ENCODE measurements around the gene SPINK9. TPM values are rescaled to one million over a fixed set of nuclear protein-coding genes. Genes with fewer than 3 reads are reported as not detected.
"Not testable (repeated sequence)": the region's sequence is repeated elsewhere in the genome, so short reads cannot be mapped to it uniquely, and the experiment has no call there.

Gene SPINK9
- total and polyA plus RNA-seq, 2 experiments from 2014 or later, result not detected

DNA sequence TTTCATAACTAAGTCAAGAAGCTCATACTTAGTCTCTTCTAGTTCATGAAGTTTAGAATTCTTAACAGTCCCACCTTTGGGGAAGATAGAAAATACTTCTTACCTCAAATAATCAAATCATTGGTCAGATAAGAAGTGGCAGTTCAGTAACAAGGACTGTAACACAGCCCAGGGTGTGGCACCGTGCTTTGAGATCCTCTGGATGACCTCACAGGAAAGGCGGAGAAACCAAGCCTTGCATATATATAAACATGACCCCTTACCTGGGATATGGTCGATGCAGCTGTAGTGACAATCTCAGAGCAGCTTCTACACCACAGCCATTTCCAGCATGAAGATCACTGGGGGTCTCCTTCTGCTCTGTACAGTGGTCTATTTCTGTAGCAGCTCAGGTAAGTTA lies 23.2 kb upstream of the SPINK9 start, which contains the start of gene SPINK7:
Gene SPINK7 (plus strand): TSS at position 271 of the 400 bp plus-strand sequence. CDS start 61 bp downstream, at position 332.
- H3K9me3 ChIP-seq (ENCODE audit: low read depth), result no peaks in the 10 kb centered on the region
- no peak for TF ChIP-seq EZH2 (IDR thresholded peaks at IDR 0.05; ENCODE audit: borderline replicate concordance)
- TF ChIP-seq CTCF (IDR thresholded peaks at IDR 0.05; ENCODE audit: poor library complexity), result no peak
- no peak for TF ChIP-seq EZH2phosphoT487 (IDR thresholded peaks at IDR 0.05; ENCODE audit: low read depth, severe bottlenecking, unreplicated experiment)
- no peaks in the 10 kb centered on the region for H3K27me3 ChIP-seq
- H3K4me1 ChIP-seq (ENCODE audit: insufficient read depth), result no peaks in the 10 kb centered on the region
- no peak for DNase-seq (ENCODE audit: low spot score)
- no peaks in the 10 kb centered on the region for H4K20me1 ChIP-seq (ENCODE audit: insufficient read depth, poor library complexity, severe bottlenecking)
- no peak within 1 kb of the TSS for H3K4me2 ChIP-seq
- H3K36me3 ChIP-seq (replicated peaks; ENCODE audit: insufficient read depth, low read depth), result no peaks in the 10 kb centered on the region
- no peaks in the 10 kb centered on the region for H3K9me2 ChIP-seq (replicated peaks; ENCODE audit: insufficient read depth)
- 67% methylated on average over 3 of the region's 3 CpGs for WGBS (ENCODE audit: low lambda C conversion rate, missing lambda C conversion rate)
- no peak within 1 kb of the TSS for H3K4me3 ChIP-seq
- H2AFZ ChIP-seq, result no peak within 1 kb of the TSS
- no peaks in the 10 kb centered on the region for H3K79me2 ChIP-seq
- H3K27ac ChIP-seq, result no peak within 1 kb of the TSS

DNA sequence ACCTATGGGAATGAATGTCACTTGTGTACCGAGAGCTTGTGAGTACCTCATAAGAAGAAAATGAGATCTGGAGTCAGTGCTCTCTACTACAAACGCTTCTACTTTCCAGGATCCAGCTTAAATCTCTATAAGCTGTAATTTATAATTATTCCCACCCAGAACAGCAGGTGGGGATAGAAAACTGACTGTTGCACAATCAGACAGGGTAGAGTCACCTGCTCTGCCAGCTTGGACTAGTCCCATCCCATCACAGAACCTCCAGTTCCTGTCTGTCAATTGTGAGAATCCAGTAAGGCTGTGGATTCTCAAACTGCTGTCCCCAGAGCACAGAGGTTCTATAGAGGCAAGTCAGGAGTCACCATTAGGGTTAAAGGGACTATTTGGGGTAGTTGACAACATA lies 21.2 kb upstream of the SPINK9 start:
- no peak overlapping the region for H2AFZ ChIP-seq
- TF ChIP-seq EZH2phosphoT487 (IDR thresholded peaks at IDR 0.05; ENCODE audit: low read depth, severe bottlenecking, unreplicated experiment) (no peak), EZH2 (IDR thresholded peaks at IDR 0.05; ENCODE audit: borderline replicate concordance) (no peak), CTCF (IDR thresholded peaks at IDR 0.05; ENCODE audit: poor library complexity) (no peak)

DNA sequence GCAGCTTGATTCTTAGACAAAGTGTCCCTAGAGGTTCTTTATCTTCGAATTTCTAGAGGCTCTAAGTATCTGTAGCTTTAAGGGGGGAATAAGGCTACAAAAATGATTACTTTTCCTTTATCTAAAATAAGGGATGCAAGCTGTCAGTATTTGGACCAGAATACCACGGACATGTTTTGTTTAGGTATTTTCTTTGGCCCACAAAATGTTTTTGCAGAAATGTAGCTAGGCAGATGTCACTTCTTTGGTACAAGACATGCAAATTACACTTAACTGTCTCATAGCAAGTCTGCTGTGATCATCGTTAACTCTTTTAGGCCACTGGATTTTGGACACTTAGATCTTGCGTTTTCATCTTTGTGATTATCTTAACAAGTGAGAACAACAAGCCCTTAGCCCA lies 20.6 kb upstream of the SPINK9 start:
- Histone ChIP-seq H3K27me3 (no peaks in the 10 kb centered on the region), H4K20me1 (ENCODE audit: insufficient read depth, poor library complexity, severe bottlenecking) (no peaks in the 10 kb centered on the region), H3K4me3 (no peak overlapping the region), H3K79me2 (no peaks in the 10 kb centered on the region), H3K9me2 (replicated peaks; ENCODE audit: insufficient read depth) (no peaks in the 10 kb centered on the region), H3K4me2 (no peak overlapping the region), H3K4me1 (ENCODE audit: insufficient read depth) (no peaks in the 10 kb centered on the region), H3K27ac (no peak overlapping the region), H2AFZ (no peak overlapping the region), H3K9me3 (ENCODE audit: low read depth) (no peaks in the 10 kb centered on the region), H3K36me3 (replicated peaks; ENCODE audit: insufficient read depth, low read depth) (no peaks in the 10 kb centered on the region)
- DNase-seq (ENCODE audit: low spot score), result no peak
- 74% methylated on average over 4 of the region's 4 CpGs for WGBS (ENCODE audit: low lambda C conversion rate, missing lambda C conversion rate)
- no peak for TF ChIP-seq CTCF (IDR thresholded peaks at IDR 0.05; ENCODE audit: poor library complexity)
- no peak for TF ChIP-seq EZH2phosphoT487 (IDR thresholded peaks at IDR 0.05; ENCODE audit: low read depth, severe bottlenecking, unreplicated experiment)
- TF ChIP-seq EZH2 (IDR thresholded peaks at IDR 0.05; ENCODE audit: borderline replicate concordance), result no peak

More for the DNA sequence above, 21.2 kb upstream of the SPINK9 start:
- no peaks in the 10 kb centered on the region for H3K36me3 ChIP-seq (replicated peaks; ENCODE audit: insufficient read depth, low read depth)
- H3K4me1 ChIP-seq (ENCODE audit: insufficient read depth), result no peaks in the 10 kb centered on the region
- no peaks in the 10 kb centered on the region for H3K79me2 ChIP-seq
- H3K9me3 ChIP-seq (ENCODE audit: low read depth), result no peaks in the 10 kb centered on the region
- no peak overlapping the region for H3K27ac ChIP-seq
- H4K20me1 ChIP-seq (ENCODE audit: insufficient read depth, poor library complexity, severe bottlenecking), result no peaks in the 10 kb centered on the region
- no peaks in the 10 kb centered on the region for H3K9me2 ChIP-seq (replicated peaks; ENCODE audit: insufficient read depth)
- 95% methylated on average over 2 of the region's 2 CpGs for WGBS (ENCODE audit: low lambda C conversion rate, missing lambda C conversion rate)
- no peaks in the 10 kb centered on the region for H3K27me3 ChIP-seq
- H3K4me3 ChIP-seq, result no peak overlapping the region
- H3K4me2 ChIP-seq, result no peak overlapping the region
- DNase-seq (ENCODE audit: low spot score), result no peak

- peak overlapping the region; percentile 86 for H3K4me2 ChIP-seq
- H2AFZ ChIP-seq, result peak overlapping the region; percentile 94
- H3K27ac ChIP-seq, result peak overlapping the region; percentile 75
These were observed 15.1 kb upstream of the SPINK9 start for GRCh38 chr5:148320011-148320963.

More at GRCh38 chr5:148320011-148320963, 15.1 kb upstream of the SPINK9 start:
- peak; percentile 9 for DNase-seq (ENCODE audit: low spot score)
- H3K4me1 ChIP-seq (ENCODE audit: insufficient read depth); H4K20me1 ChIP-seq (ENCODE audit: insufficient read depth, poor library complexity, severe bottlenecking); H3K79me2 ChIP-seq; H3K9me3 ChIP-seq (ENCODE audit: low read depth); H3K9me2 ChIP-seq (replicated peaks; ENCODE audit: insufficient read depth); H3K27me3 ChIP-seq; H3K36me3 ChIP-seq (replicated peaks; ENCODE audit: insufficient read depth, low read depth): not testable (repeated sequence)
- WGBS (ENCODE audit: low lambda C conversion rate, missing lambda C conversion rate), result 21% methylated on average over 41 of the region's 42 CpGs
- H3K4me3 ChIP-seq, result peak overlapping the region; percentile 27

Data from hepatocyte (in vitro differentiated cells).